ES-I3 (cell line): ENCODE measurements around the gene ADAM8.

Experiments
- H3K36me3 ChIP-seq: 2 replicates; pipeline ENCODE4 v1.6.1; 2013; ENCODE audit warnings: mild to moderate bottlenecking, low read length, control low read depth, moderate library complexity; ENCODE audit not compliant: insufficient read depth
- H3K4me1 ChIP-seq: 2 replicates; pipeline ENCODE4 v1.6.1; 2013; ENCODE audit warnings: mild to moderate bottlenecking, control low read depth, low read length; ENCODE audit not compliant: insufficient read depth
- H3K9ac ChIP-seq: 2 replicates; pipeline ENCODE4 v1.6.1; 2013; ENCODE audit warnings: low read depth, mild to moderate bottlenecking, low read length, moderate library complexity
- H3K9me3 ChIP-seq: 2 replicates; pipeline ENCODE4 v1.6.1; 2013; ENCODE audit warnings: mild to moderate bottlenecking, low read length, moderate library complexity; ENCODE audit not compliant: control insufficient read depth, insufficient read depth

ADAM8 gene

GRCh38 chr10:133281628-133282372 lies 5.1 kb upstream of the ADAM8 start:
- no peaks in the 10 kb centered on the region; the same call in 1 of the 2 replicates for H3K4me1 ChIP-seq
- no peaks in the 10 kb centered on the region for H3K9me3 ChIP-seq
- H3K36me3 ChIP-seq = peaks cover 4% of the 10 kb centered on the region
- no peak overlapping the region for H3K9ac ChIP-seq

DNA sequence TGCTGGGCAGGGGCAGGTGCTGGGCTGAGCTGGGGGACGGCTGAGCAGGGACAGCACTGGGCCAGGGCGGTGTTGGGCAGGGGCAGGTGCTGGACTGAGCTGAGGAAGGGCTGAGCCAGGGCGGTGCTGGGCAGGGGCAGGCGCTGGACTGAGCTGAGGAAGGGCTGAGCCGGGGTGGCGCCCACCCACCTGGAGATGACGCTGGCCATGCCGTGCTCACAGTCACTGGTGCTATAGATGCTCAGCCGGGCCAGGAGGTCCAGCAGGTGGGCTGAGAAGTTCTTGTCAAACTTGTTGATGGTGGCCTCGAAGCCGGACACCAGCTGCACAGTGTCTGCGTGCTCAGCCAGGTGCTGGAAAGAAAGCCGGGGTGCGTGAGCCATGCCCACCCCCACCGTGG lies 4.4 kb upstream of the ADAM8 start:
- Histone ChIP-seq H3K9ac (no peak overlapping the region), H3K36me3 (peaks cover 4% of the 10 kb centered on the region; the same call in 1 of the 2 replicates), H3K9me3 (no peaks in the 10 kb centered on the region), H3K4me1 (no peaks in the 10 kb centered on the region; the same call in 1 of the 2 replicates)

- Histone ChIP-seq H3K9me3 (no peaks in the 10 kb centered on the region), H3K4me1 (no peaks in the 10 kb centered on the region; the same call in 1 of the 2 replicates), H3K9ac (no peak overlapping the region), H3K36me3 (peaks cover 4% of the 10 kb centered on the region; the same call in 1 of the 2 replicates)
Measured at GRCh38 chr10:133280391-133281059, 3.9 kb upstream of the ADAM8 start.

- H3K4me1 ChIP-seq = no peaks in the 10 kb centered on the region; the same call in 1 of the 2 replicates
- H3K9ac ChIP-seq = no peak overlapping the region
- peaks cover 4% of the 10 kb centered on the region; the same call in 1 of the 2 replicates for H3K36me3 ChIP-seq
- no peaks in the 10 kb centered on the region for H3K9me3 ChIP-seq
Measured at GRCh38 chr10:133279326-133280226, 2.9 kb upstream of the ADAM8 start.

GRCh38 chr10:133278577-133279265 lies 2.1 kb upstream of the ADAM8 start:
- Histone ChIP-seq H3K9me3 (no peaks in the 10 kb centered on the region), H3K36me3 (peaks cover 4% of the 10 kb centered on the region; the same call in 1 of the 2 replicates), H3K9ac (no peak overlapping the region), H3K4me1 (no peaks in the 10 kb centered on the region; the same call in 1 of the 2 replicates)

- H3K9me3 ChIP-seq = no peaks in the 10 kb centered on the region
- H3K36me3 ChIP-seq = peaks cover 4% of the 10 kb centered on the region; the same call in 1 of the 2 replicates
- H3K4me1 ChIP-seq = no peaks in the 10 kb centered on the region; the same call in 1 of the 2 replicates
- H3K9ac ChIP-seq = no peak overlapping the region
Measured at GRCh38 chr10:133277993-133278576, 1.4 kb upstream of the ADAM8 start.

DNA sequence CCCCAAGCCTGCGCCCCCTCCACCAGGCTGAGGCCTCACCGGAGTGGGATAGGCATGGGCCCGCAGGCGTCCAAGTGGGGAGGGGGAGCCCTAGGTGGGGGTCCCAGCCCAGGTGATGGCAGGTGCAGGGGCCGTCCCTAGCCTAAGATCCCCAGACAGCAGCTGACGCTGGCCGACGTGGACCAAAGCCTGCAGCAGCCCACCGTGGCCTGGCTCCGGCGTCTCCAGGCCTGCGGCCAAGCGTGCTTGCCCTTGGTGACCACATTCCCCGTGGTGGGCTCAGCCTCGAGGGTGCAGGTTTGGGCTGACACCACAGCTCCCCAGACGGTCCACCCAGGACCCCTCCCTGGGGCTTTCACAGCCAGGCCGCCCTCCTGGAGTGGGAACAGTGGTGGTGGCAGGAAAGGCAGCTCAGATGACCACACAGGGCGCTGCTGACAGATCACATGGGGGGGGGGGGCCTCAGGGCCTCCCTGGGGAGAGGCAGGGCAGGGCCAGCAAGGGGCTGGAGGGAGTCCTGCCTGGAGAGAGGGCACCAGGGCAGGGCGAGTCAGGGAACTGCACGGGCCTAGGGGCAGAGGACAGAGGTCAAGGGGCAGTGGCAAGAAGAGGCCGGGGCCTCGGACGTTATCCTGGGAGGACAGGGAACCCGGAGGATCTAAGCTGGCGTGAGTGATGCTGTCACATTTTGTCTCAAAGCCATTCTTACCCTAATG lies 767 bp upstream of the ADAM8 start:
- H3K9me3 ChIP-seq = no peaks in the 10 kb centered on the region
- H3K36me3 ChIP-seq = peaks cover 4% of the 10 kb centered on the region; the same call in 1 of the 2 replicates
- no peaks in the 10 kb centered on the region; the same call in 1 of the 2 replicates for H3K4me1 ChIP-seq
- H3K9ac ChIP-seq = 0 out of 2 replicates have a peak overlapping the region, but pooled peaks have one; percentile 58

GRCh38 chr10:133276100-133276434 lies 601 bp downstream of the ADAM8 start:
- peaks cover 4% of the 10 kb centered on the region; the same call in 1 of the 2 replicates for H3K36me3 ChIP-seq
- H3K4me1 ChIP-seq = no peaks in the 10 kb centered on the region; the same call in 1 of the 2 replicates
- no peaks in the 10 kb centered on the region for H3K9me3 ChIP-seq
- H3K9ac ChIP-seq = peak overlapping the region; percentile 58; the same call in 1 of the 2 replicates

DNA sequence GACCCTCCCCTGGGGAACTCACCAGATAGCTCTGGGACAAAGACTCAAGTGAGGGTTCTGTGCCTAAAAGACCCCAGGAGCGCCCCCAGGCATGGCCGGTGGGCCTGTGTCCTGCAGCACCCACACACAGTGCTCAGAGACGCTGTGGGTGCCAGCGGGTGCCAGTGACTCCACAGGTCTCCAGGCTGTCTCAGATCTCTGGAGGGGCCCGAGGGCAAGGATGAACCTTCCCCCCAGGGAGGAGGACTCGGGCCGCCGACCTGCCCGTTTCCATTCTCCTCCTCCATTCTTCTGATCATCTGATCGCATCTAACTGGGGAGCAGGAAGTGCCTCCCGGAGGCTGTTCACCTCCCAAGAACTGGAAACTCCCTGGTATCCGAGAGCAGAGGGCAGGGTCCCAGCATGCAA lies 980 bp downstream of the ADAM8 start:
- H3K9ac ChIP-seq = peak overlapping the region; percentile 58; the same call in 1 of the 2 replicates
- no peaks in the 10 kb centered on the region; the same call in 1 of the 2 replicates for H3K4me1 ChIP-seq
- peaks cover 4% of the 10 kb centered on the region; the same call in 1 of the 2 replicates for H3K36me3 ChIP-seq
- H3K9me3 ChIP-seq = no peaks in the 10 kb centered on the region

- Histone ChIP-seq H3K9me3 (no peaks in the 10 kb centered on the region), H3K9ac (peak overlapping the region; percentile 58; the same call in 1 of the 2 replicates), H3K4me1 (no peaks in the 10 kb centered on the region; the same call in 1 of the 2 replicates), H3K36me3 (peaks cover 2% of the 10 kb centered on the region; the same call in 1 of the 2 replicates)
Measured at GRCh38 chr10:133274751-133275683, 1.7 kb downstream of the ADAM8 start.

DNA sequence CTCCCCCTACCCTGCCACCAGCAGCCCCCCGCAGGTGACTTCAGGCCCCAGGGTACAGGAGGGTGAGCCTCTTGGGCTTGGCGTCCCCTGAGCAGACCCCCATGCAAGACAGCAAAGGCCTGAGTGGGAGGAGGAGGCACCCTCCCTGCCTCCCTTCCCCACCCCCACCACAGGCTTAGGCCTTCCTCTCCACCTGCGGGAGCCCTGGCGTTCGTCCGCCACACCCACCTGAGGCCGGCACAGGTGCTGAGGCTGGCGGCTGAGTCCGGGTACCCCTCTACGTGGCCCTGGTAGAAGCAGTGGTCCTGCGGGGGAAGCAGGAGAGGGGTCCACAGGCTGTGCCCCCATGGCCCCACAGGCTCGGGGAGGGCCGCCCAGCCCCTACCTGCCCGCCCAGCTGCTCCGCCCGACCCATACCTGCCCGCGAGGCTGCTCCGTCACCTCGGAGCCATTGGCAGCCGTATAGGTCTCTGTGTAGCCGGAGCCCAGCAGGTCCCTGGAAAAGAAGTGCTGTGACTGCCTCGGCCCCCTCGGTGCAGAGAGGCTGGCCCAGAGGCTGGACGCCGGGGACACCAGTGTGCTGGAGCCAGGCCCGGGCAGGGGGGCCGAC lies 3.0 kb downstream of the ADAM8 start:
- H3K36me3 ChIP-seq = no peaks in the 10 kb centered on the region
- no peak overlapping the region for H3K9ac ChIP-seq
- H3K4me1 ChIP-seq = no peaks in the 10 kb centered on the region; the same call in 1 of the 2 replicates
- no peaks in the 10 kb centered on the region for H3K9me3 ChIP-seq
